Measurements from ENCODE around the gene SPHKAP. TPM values are rescaled to one million over a fixed set of nuclear protein-coding genes. Genes with fewer than 3 reads are reported as not detected.
A peak's percentile ranks its signal among the peaks of the same experiment; 100 is the strongest.
"Not testable (repeated sequence)": the region's sequence is repeated elsewhere in the genome, so short reads cannot be mapped to it uniquely, and the experiment has no call there.

Gene SPHKAP
- total RNA-seq, 1 experiment from 2014 or later, result not detected

- Mint-ChIP-seq H3K4me3 (ENCODE audit: unreplicated experiment) (no peak overlapping the region), H3K9me3 (ENCODE audit: unreplicated experiment) (no peaks in the 10 kb centered on the region), H3K36me3 (ENCODE audit: insufficient read depth, unreplicated experiment) (no peaks in the 10 kb centered on the region), H3K4me1 (ENCODE audit: low read depth, unreplicated experiment) (no peaks in the 10 kb centered on the region), H3K27ac (ENCODE audit: unreplicated experiment) (no peak overlapping the region), H3K27me3 (ENCODE audit: insufficient read depth, unreplicated experiment) (no peaks in the 10 kb centered on the region)
- Histone ChIP-seq H3K36me3 (ENCODE audit: control insufficient read depth, insufficient read depth, low read length) (no peaks in the 10 kb centered on the region), H3K4me1 (no peaks in the 10 kb centered on the region), H3K9me3 (no peaks in the 10 kb centered on the region), H3K27me3 (replicated peaks; ENCODE audit: control insufficient read depth, insufficient read depth, low read length) (no peaks in the 10 kb centered on the region), H3K4me3 (ENCODE audit: low read depth, low read length) (no peak overlapping the region)
- no peak for TF ChIP-seq CTCF (IDR thresholded peaks at IDR 0.05; ENCODE audit: insufficient read depth in 1 of 2, low read depth in 1 of 2, low read length in 1 of 2, severe bottlenecking in 1 of 2, unreplicated experiment in 1 of 2)
- DNase-seq, result no peak
- no TSS peak for BruUV-seq (replicated peaks)
- ChIA-PET POLR2A (no interaction called here), CTCF (no interaction called here)
- intact Hi-C loops (cut with micrococcal nuclease; ENCODE audit: unreplicated experiment), result no loop called here
Observed at GRCh38 chr2:227942965-227943364, 238.5 kb downstream of the SPHKAP start.

GRCh38 chr2:227942021-227942420, 239.5 kb downstream of the SPHKAP start:
- intact Hi-C loops (cut with micrococcal nuclease; ENCODE audit: unreplicated experiment), result no loop called here
- H3K27me3 ChIP-seq (replicated peaks; ENCODE audit: control insufficient read depth, insufficient read depth, low read length), result no peaks in the 10 kb centered on the region
- Mint-ChIP-seq H3K4me3 (ENCODE audit: unreplicated experiment) (no peak overlapping the region), H3K9me3 (ENCODE audit: unreplicated experiment) (no peaks in the 10 kb centered on the region), H3K4me1 (ENCODE audit: low read depth, unreplicated experiment) (no peaks in the 10 kb centered on the region), H3K27ac (ENCODE audit: unreplicated experiment) (no peak overlapping the region), H3K27me3 (ENCODE audit: insufficient read depth, unreplicated experiment) (no peaks in the 10 kb centered on the region), H3K36me3 (ENCODE audit: insufficient read depth, unreplicated experiment) (no peaks in the 10 kb centered on the region)
- ChIA-PET CTCF (no interaction called here), POLR2A (no interaction called here)
- no peak for DNase-seq
- no peak overlapping the region for H3K4me3 ChIP-seq (ENCODE audit: low read depth, low read length)
- H3K4me1 ChIP-seq, result no peaks in the 10 kb centered on the region
- H3K36me3 ChIP-seq (ENCODE audit: control insufficient read depth, insufficient read depth, low read length), result no peaks in the 10 kb centered on the region
- H3K9me3 ChIP-seq, result no peaks in the 10 kb centered on the region
- no peak for TF ChIP-seq CTCF (IDR thresholded peaks at IDR 0.05; ENCODE audit: insufficient read depth in 1 of 2, low read depth in 1 of 2, low read length in 1 of 2, severe bottlenecking in 1 of 2, unreplicated experiment in 1 of 2)
- no TSS peak for BruUV-seq (replicated peaks)

DNA sequence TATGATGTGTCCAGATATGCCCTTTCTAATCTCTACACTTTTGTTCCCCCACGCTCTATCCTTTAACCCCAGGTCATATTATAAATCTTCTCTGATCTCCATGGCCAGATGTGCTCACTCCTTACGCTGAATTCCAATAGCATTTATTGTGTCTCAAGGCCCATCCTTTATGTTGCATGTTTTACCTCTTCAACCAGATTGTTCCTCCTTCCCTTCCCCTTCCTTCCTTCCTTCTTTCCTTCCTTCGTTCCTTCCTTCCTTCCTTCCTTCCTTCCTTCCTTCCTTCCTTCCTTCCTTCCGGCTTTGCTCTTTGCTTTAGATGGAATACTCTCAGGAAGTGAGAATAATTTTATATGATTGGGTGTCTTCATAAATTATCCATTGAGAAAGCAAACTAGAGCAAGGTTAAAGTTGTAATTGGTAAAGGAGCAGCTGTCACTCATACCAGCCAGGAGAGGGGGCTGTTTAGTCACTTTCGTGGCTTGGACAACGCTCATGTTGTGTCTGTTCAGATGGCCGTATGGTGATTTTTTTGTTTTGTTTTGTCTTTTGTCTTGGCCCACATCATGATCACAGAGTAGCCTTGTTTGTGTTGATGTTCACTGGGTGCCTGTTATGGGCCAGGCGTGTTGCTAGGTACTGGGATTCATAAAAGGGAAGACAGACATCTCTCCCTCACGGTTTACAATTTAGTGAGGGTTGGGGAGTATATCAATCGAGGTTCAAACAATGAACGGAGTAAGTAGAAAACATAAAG, 242.0 kb downstream of the SPHKAP start:
- POLR2A ChIA-PET, result no interaction called here
- H3K27ac Mint-ChIP-seq (ENCODE audit: unreplicated experiment), result no peak overlapping the region
- BruUV-seq (replicated peaks), result no TSS peak

GRCh38 chr2:227936249-227936648, 245.2 kb downstream of the SPHKAP start:
- H3K4me1 Mint-ChIP-seq (ENCODE audit: low read depth, unreplicated experiment); H3K36me3 ChIP-seq (ENCODE audit: control insufficient read depth, insufficient read depth, low read length); BruUV-seq (replicated peaks); H3K4me1 ChIP-seq; DNase-seq; H3K27me3 Mint-ChIP-seq (ENCODE audit: insufficient read depth, unreplicated experiment); H3K9me3 Mint-ChIP-seq (ENCODE audit: unreplicated experiment); H3K9me3 ChIP-seq; CTCF ChIA-PET; H3K36me3 Mint-ChIP-seq (ENCODE audit: insufficient read depth, unreplicated experiment); H3K4me3 ChIP-seq (ENCODE audit: low read depth, low read length); H3K4me3 Mint-ChIP-seq (ENCODE audit: unreplicated experiment); H3K27me3 ChIP-seq (replicated peaks; ENCODE audit: control insufficient read depth, insufficient read depth, low read length); H3K27ac Mint-ChIP-seq (ENCODE audit: unreplicated experiment): not testable (repeated sequence)
- POLR2A ChIA-PET, result interaction anchor here (0.6 kb wide), 1 partner anchor 383 kb away, joined by 5 read pairs; no protein-coding TSS in a partner anchor
- intact Hi-C loops (cut with micrococcal nuclease; ENCODE audit: unreplicated experiment), result loop anchor here (5.0 to 10.0 kb wide), 2 partner anchors 239 to 721 kb away; no protein-coding TSS in a partner anchor

More for the DNA sequence above, 242.0 kb downstream of the SPHKAP start:
- Histone ChIP-seq H3K4me1 (no peaks in the 10 kb centered on the region), H3K27me3 (replicated peaks; ENCODE audit: control insufficient read depth, insufficient read depth, low read length) (no peaks in the 10 kb centered on the region), H3K4me3 (ENCODE audit: low read depth, low read length) (no peak overlapping the region), H3K36me3 (ENCODE audit: control insufficient read depth, insufficient read depth, low read length) (no peaks in the 10 kb centered on the region), H3K9me3 (no peaks in the 10 kb centered on the region)
- Mint-ChIP-seq H3K9me3 (ENCODE audit: unreplicated experiment) (no peaks in the 10 kb centered on the region), H3K36me3 (ENCODE audit: insufficient read depth, unreplicated experiment) (no peaks in the 10 kb centered on the region), H3K4me3 (ENCODE audit: unreplicated experiment) (no peak overlapping the region), H3K4me1 (ENCODE audit: low read depth, unreplicated experiment) (no peaks in the 10 kb centered on the region), H3K27me3 (ENCODE audit: insufficient read depth, unreplicated experiment) (no peaks in the 10 kb centered on the region)
- peak; percentile 52 to 54 for TF ChIP-seq CTCF (IDR thresholded peaks at IDR 0.05; ENCODE audit: insufficient read depth in 1 of 2, low read depth in 1 of 2, low read length in 1 of 2, severe bottlenecking in 1 of 2, unreplicated experiment in 1 of 2)
- intact Hi-C loops (cut with micrococcal nuclease; ENCODE audit: unreplicated experiment), result loop anchor here (5.0 to 10.0 kb wide), 2 partner anchors 235 to 718 kb away; no protein-coding TSS in a partner anchor
- peak in 1 of 2 experiments; percentile 27 for DNase-seq
- CTCF ChIA-PET, result no interaction called here

Measured in Caco-2 (cell line).